A549 (cell line): Measurements from ENCODE around the gene ACE. TPM values are rescaled to one million over a fixed set of nuclear protein-coding genes. Genes with fewer than 3 reads are reported as not detected.

ENCODE experiments used
- ATAC-seq, 2 experiments: fragments of 200-7000 bp in 1 of 2; fragments of >200 bp in 1 of 2; cut with Nextera tagmentation in 1 of 2; cut with Tn5 transposase in 1 of 2; 3 replicates each; pipeline versions ENCODE4 v1.8.0 to v1.9.1; 2018 to 2020; ENCODE audit warnings: mild to moderate bottlenecking in 1 of 2, moderate library complexity in 1 of 2
- CTCF ChIA-PET: fragments of 300-600 bp; sonication (Branson Sonifier 250); formaldehyde crosslinking; extraction: SDS; loops from one replicate; lab custom pipeline; 2021; ENCODE audit warnings: antibody characterized with exemption, inconsistent platforms; lab: Yijun Ruan, JAX
- POLR2A ChIA-PET: fragments of 350-600 bp; formaldehyde crosslinking; extraction: SDS; loops from one replicate; lab custom pipeline; 2021; ENCODE audit warnings: antibody characterized with exemption, inconsistent platforms; lab: Yijun Ruan, JAX
- DNase-seq, 2 experiments: peaks; one replicate each; pipeline versions ENCODE4 v3.0.0 to v3.0.0-alpha.2; 2011 to 2016; ENCODE audit warnings: low read depth in 1 of 2, low spot score in 1 of 2
- FAIRE-seq: peaks from 2 replicates; lab custom pipeline; 2011; peaks lifted over from hg19 to GRCh38; lab: Jason Lieb, UNC
- H3K27ac ChIP-seq, 2 experiments: fragments of >200 bp; sonication (Bioruptor Twin); formaldehyde crosslinking; 3 replicates each; pipeline ENCODE4 v1.5.1; 2016 to 2017
- H3K4me1 ChIP-seq: fragments of >200 bp; sonication (Bioruptor Twin); formaldehyde crosslinking; 3 replicates; pipeline ENCODE4 v1.6.1; 2016
- H3K4me2 ChIP-seq: fragments of >200 bp; sonication (Bioruptor Twin); formaldehyde crosslinking; 3 replicates; pipeline ENCODE4 v1.6.1; 2016
- H3K4me3 ChIP-seq: fragments of >200 bp; sonication (Bioruptor Twin); formaldehyde crosslinking; 3 replicates; pipeline ENCODE4 v1.5.1; 2016
- H3K9me3 ChIP-seq: fragments of >200 bp; sonication (Bioruptor Twin); formaldehyde crosslinking; 3 replicates; pipeline ENCODE4 v1.6.1; 2016
- CBX2 ChIP-seq: fragments of 200-600 bp; sonication (generic); IDR thresholded peaks from 2 replicates; pipeline ENCODE4 v1.6.1; 2016; ENCODE audit warnings: low read depth, mild to moderate bottlenecking, borderline replicate concordance
- CEBPB ChIP-seq, 2 experiments: fragments of >200 bp in 1 of 2; sonication (Bioruptor Twin) in 1 of 2; formaldehyde crosslinking in 1 of 2; IDR thresholded peaks; 2 replicates each; pipeline ENCODE4 v1.6.1; 2012 to 2016
- CHD2 ChIP-seq: fragments of 150-350 bp; IDR thresholded peaks from 2 replicates; pipeline ENCODE4 v1.6.1; 2014; ENCODE audit warnings: low read length; ENCODE audit not compliant: partially characterized antibody
- CHD4 ChIP-seq: fragments of 200-600 bp; sonication (generic); IDR thresholded peaks from 2 replicates; pipeline ENCODE4 v1.6.1; 2016; ENCODE audit warnings: antibody characterized with exemption, mild to moderate bottlenecking, borderline replicate concordance
- EHF ChIP-seq: fragments of 250-450 bp; sonication (Bioruptor Pico); IDR thresholded peaks from 2 replicates; pipeline ENCODE4 v1.5.0; 2020; ENCODE audit warnings: mild to moderate bottlenecking
- FOXS1 ChIP-seq: fragments of 250-450 bp; sonication (Bioruptor Pico); IDR thresholded peaks from 2 replicates; pipeline ENCODE4 v1.5.0; 2020; ENCODE audit warnings: mild to moderate bottlenecking, moderate library complexity
- HDAC2 ChIP-seq: fragments of 200-600 bp; sonication (generic); IDR thresholded peaks from 2 replicates; pipeline ENCODE4 v1.6.1; 2016
- HEYL ChIP-seq: fragments of 250-450 bp; sonication (Bioruptor Pico); IDR thresholded peaks from 2 replicates; pipeline ENCODE4 v1.8.0; 2021; ENCODE audit warnings: mild to moderate bottlenecking, moderate library complexity
- HOXA7 ChIP-seq: fragments of 250-450 bp; sonication (Bioruptor Pico); IDR thresholded peaks from 2 replicates; pipeline ENCODE4 v1.5.0; 2020; ENCODE audit warnings: mild to moderate bottlenecking, moderate library complexity
- HOXB13 ChIP-seq: fragments of 250-450 bp; sonication (Bioruptor Pico); IDR thresholded peaks from 2 replicates; pipeline ENCODE4 v1.5.0; 2020; ENCODE audit warnings: low read depth, mild to moderate bottlenecking, moderate library complexity
- KDM5A ChIP-seq: fragments of 200-600 bp; sonication (generic); IDR thresholded peaks from 2 replicates; pipeline ENCODE4 v1.6.1; 2016; ENCODE audit warnings: antibody characterized with exemption, mild to moderate bottlenecking
- PHF8 ChIP-seq: fragments of 200-600 bp; sonication (generic); IDR thresholded peaks from 2 replicates; pipeline ENCODE4 v1.6.1; 2016; ENCODE audit warnings: low read depth, mild to moderate bottlenecking, antibody characterized with exemption, moderate library complexity, borderline replicate concordance
- POLR2AphosphoS2 ChIP-seq: conservative IDR thresholded peaks from 2 replicates; pipeline ENCODE4 v1.6.1; 2012; ENCODE audit warnings: low read length, improper control_type of control experiment, inconsistent platforms
- RAD21 ChIP-seq, 2 experiments: fragments of >200 bp in 1 of 2; sonication (Bioruptor Twin) in 1 of 2; formaldehyde crosslinking in 1 of 2; IDR thresholded peaks in 1 of 2; conservative IDR thresholded peaks in 1 of 2; 2 replicates in 1 of 2; 3 replicates in 1 of 2; pipeline ENCODE4 v1.6.1; 2012 to 2018; ENCODE audit warnings: inconsistent platforms in 1 of 2
- SMC3 ChIP-seq: fragments of >200 bp; sonication (Bioruptor Twin); formaldehyde crosslinking; IDR thresholded peaks from 3 replicates; pipeline ENCODE4 v1.6.1; 2018; ENCODE audit warnings: inconsistent platforms
- SREBF2 ChIP-seq: fragments of 450-650 bp; IDR thresholded peaks from 2 replicates; pipeline ENCODE4 v1.6.1; 2014; ENCODE audit warnings: mild to moderate bottlenecking, moderate library complexity
- TP53 ChIP-seq: fragments of 250-450 bp; sonication (Bioruptor Pico); IDR thresholded peaks from 2 replicates; pipeline ENCODE4 v1.5.0; 2021; ENCODE audit warnings: mild to moderate bottlenecking, moderate library complexity
- WGBS: methylation state at CpG from one replicate; pipeline ENCODE4 v1.1.6; 2017; ENCODE audit errors: missing lambda C conversion rate; 5-methylcytosine and 5-hydroxymethylcytosine counted together
- polyA plus RNA-seq, 4 experiments: library from polyadenylated mRNA; depleted of rRNA in 3 of 4; stranded (reverse); fragments of >200 nt; fragmentation: RNase III in 1 of 4; extraction: RNeasy Plus Mini Kit Qiagen cat#74134 plus additional on column Dnase treatment in 1 of 4; gene quantifications; 2 replicates in 3 of 4; 3 replicates in 1 of 4; pipeline ENCODE4 v1.2.3, GENCODE V29; 2011 to 2017
- TF ChIP-seq, protein P1 (sequence below): fragments of 250-450 bp; sonication (Bioruptor Pico); IDR thresholded peaks from 2 replicates; pipeline ENCODE4 v1.5.0; 2021; ENCODE audit warnings: mild to moderate bottlenecking, moderate library complexity, borderline replicate concordance
- TF ChIP-seq, protein P2 (sequence below): IDR thresholded peaks from 2 replicates; pipeline ENCODE4 v1.6.1; 2012
- TF ChIP-seq, protein P3 (sequence below): fragments of 250-450 bp; sonication (Bioruptor Pico); IDR thresholded peaks from 2 replicates; pipeline ENCODE4 v1.5.0; 2020; ENCODE audit warnings: low read depth, mild to moderate bottlenecking, moderate library complexity
- TF ChIP-seq, protein P4 (sequence below): fragments of >200 bp; sonication (Bioruptor Twin); formaldehyde crosslinking; IDR thresholded peaks from 3 replicates; pipeline ENCODE4 v1.6.1; 2016

ACE gene
- polyA plus RNA-seq, 2 of the 4 experiments (the other 2 are of a cell fraction): 0.22 to 0.52 TPM

DNA sequence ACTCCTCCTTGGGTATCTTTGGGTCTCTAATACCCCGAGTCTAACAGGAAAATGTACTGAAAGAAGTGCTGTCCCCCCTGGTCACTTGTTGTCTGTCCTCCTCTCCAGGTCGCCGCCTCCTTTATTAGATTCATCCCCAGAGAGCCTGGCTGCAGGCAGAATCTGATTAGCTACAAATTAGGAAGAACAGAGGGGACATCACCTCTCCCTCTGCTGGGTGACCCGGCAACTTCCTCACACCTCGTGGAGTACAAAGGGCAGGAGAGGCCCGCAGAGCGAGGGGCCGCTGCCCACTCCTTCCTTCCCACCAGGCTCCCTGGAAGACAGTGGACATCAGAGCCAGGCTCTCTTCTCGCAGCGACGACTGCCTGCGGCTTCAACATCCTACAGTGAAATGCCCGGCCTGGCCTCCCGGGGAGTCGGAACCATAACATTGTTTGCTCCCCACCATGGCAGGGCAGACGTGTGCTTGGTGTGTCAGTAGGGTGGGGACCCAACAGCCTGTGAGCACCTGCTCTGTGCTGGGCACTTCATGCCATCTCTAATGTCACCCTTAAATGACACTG is 36.0 kb upstream of the ACE start:
- no peak for ATAC-seq
- Histone ChIP-seq H3K9me3 (no peaks in the 10 kb centered on the region), H3K4me2 (no peak overlapping the region), H3K4me1 (peaks cover 14% of the 10 kb centered on the region)
- POLR2A ChIA-PET: no interaction called here
- TF ChIP-seq CEBPB (IDR thresholded peaks at IDR 0.05) (no peak), HEYL (CRISPR knock-in tag) (no peak), CBX2 (no peak), SREBF2 (no peak), HOXA7 (CRISPR knock-in tag) (no peak), SMC3 (no peak), KDM5A (no peak), PHF8 (no peak), HOXB13 (CRISPR knock-in tag) (no peak), RAD21 (conservative IDR thresholded peaks at IDR 0.05 in 1 of 2, IDR thresholded peaks at IDR 0.05 in 1 of 2) (no peak), CHD2 (no peak), CHD4 (no peak), FOXS1 (no peak)
- TF ChIP-seq, protein P1, sequence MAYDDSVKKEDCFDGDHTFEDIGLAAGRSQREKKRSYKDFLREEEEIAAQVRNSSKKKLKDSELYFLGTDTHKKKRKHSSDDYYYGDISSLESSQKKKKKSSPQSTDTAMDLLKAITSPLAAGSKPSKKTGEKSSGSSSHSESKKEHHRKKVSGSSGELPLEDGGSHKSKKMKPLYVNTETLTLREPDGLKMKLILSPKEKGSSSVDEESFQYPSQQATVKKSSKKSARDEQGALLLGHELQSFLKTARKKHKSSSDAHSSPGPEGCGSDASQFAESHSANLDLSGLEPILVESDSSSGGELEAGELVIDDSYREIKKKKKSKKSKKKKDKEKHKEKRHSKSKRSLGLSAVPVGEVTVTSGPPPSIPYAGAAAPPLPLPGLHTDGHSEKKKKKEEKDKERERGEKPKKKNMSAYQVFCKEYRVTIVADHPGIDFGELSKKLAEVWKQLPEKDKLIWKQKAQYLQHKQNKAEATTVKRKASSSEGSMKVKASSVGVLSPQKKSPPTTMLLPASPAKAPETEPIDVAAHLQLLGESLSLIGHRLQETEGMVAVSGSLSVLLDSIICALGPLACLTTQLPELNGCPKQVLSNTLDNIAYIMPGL (CRISPR knock-in tag): no peak
- TF ChIP-seq, protein P2, sequence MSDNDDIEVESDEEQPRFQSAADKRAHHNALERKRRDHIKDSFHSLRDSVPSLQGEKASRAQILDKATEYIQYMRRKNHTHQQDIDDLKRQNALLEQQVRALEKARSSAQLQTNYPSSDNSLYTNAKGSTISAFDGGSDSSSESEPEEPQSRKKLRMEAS: no peak
- TF ChIP-seq, all 56 proteins: peak for 0
- WGBS: 88% methylated on average over 10 of the region's 16 CpGs
- CTCF ChIA-PET: interaction anchor here (2.1 to 23.8 kb wide), 5 partner anchors 11 to 171 kb away, joined by 6 to 364 read pairs (median 12); partner anchors contain the start of gene ACE
- no peak overlapping the region for H3K4me3 ChIP-seq
- no peak overlapping the region for H3K27ac ChIP-seq
- no peak for FAIRE-seq
- DNase-seq: no peak

DNA sequence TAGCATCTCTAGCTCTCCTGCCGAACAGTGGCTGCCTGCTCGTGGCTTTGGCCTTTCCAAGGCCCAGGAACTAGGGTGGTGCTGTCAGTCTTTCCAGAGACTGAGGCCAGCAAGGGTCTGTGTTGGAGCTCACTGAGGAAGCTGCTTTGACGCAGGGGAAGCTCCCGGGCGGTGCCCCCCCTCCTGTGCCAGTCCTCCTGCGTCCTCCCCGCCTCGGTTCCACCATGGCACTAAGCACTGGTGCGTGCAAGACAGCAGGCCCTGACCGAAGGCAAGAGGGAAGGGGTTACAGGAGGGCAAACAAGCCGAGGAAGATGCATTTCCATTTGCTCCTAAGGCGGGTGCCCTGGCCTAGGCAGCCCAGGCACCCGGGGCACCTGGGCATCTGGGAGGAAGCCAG is 35.2 kb upstream of the ACE start:
- H3K27ac ChIP-seq: no peak overlapping the region
- TF ChIP-seq, protein P3, sequence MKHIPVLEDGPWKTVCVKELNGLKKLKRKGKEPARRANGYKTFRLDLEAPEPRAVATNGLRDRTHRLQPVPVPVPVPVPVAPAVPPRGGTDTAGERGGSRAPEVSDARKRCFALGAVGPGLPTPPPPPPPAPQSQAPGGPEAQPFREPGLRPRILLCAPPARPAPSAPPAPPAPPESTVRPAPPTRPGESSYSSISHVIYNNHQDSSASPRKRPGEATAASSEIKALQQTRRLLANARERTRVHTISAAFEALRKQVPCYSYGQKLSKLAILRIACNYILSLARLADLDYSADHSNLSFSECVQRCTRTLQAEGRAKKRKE (CRISPR knock-in tag): no peak
- TF ChIP-seq TP53 (no peak), HDAC2 (no peak), EHF (CRISPR knock-in tag) (no peak), POLR2AphosphoS2 (0 out of 2 replicates have a peak, but pooled peaks have one; percentile 32)
- TF ChIP-seq, protein P4, sequence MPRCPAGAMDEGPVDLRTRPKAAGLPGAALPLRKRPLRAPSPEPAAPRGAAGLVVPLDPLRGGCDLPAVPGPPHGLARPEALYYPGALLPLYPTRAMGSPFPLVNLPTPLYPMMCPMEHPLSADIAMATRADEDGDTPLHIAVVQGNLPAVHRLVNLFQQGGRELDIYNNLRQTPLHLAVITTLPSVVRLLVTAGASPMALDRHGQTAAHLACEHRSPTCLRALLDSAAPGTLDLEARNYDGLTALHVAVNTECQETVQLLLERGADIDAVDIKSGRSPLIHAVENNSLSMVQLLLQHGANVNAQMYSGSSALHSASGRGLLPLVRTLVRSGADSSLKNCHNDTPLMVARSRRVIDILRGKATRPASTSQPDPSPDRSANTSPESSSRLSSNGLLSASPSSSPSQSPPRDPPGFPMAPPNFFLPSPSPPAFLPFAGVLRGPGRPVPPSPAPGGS: no peak
- ATAC-seq: no peak
- no peak overlapping the region for H3K4me3 ChIP-seq
- peaks cover 10% of the 10 kb centered on the region for H3K4me1 ChIP-seq
- ChIA-PET POLR2A (no interaction called here), CTCF (interaction anchor here (2.3 to 23.8 kb wide), 3 partner anchors 11 to 37 kb away, joined by 6 to 364 read pairs (median 347); partner anchors contain the start of gene ACE)
- no peak for FAIRE-seq
- 85% methylated on average over 10 of the region's 13 CpGs for WGBS
- no peaks in the 10 kb centered on the region for H3K9me3 ChIP-seq
- DNase-seq: no peak
- no peak overlapping the region for H3K4me2 ChIP-seq
